ENCODE results near the gene HCRT. TPM values are rescaled to one million over a fixed set of nuclear protein-coding genes. Genes with fewer than 3 reads are reported as not detected.

Gene HCRT
- total RNA-seq, 2 donors from 2014 or later: not detected

DNA sequence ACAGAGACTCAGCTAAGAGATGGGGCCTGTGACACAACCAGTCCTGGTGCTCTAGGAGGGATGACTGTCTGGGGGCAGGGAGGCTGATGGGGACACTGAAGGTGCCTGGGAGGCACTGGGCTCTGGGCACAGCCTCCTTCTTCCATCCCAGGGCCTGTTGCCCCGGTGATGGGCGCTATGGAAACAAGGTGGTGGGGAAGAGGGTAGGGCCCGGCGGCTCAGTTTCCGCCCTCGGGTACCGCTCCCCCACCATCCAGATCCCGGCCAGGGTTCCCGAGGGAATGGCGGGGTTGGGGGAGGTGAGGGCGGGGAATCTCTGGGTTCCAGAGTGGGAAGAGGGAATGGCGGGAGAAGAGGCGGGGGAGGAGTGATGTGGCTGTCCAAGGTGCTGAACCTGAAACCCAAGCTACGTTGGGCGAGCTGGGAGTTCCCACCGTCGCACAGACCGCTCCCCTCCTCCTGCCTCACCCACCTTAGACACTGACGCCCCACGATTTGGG lies 5.3 kb downstream of the HCRT start:
- Histone ChIP-seq H3K27me3 (ENCODE audit: control insufficient read depth, insufficient read depth, low read length, poor library complexity, severe bottlenecking) (peaks cover 68% of the 10 kb centered on the region), H3K9me3 (ENCODE audit: control insufficient read depth, low read length) (no peaks in the 10 kb centered on the region), H3K27ac (ENCODE audit: low read depth, low read length) (no peak overlapping the region), H3K36me3 (ENCODE audit: control insufficient read depth, insufficient read depth, low read length) (no peaks in the 10 kb centered on the region), H3K9ac (ENCODE audit: extremely low read depth, low read length, poor library complexity, severe bottlenecking) (no peak overlapping the region), H3K4me3 (ENCODE audit: low read length) (peak overlapping the region; percentile 68), H3K4me1 (ENCODE audit: control insufficient read depth, insufficient read depth, low read length) (no peaks in the 10 kb centered on the region)
- Mint-ChIP-seq H3K27me3 (ENCODE audit: insufficient read depth) (peaks cover 74% of the 10 kb centered on the region), H3K9me3 (no peaks in the 10 kb centered on the region), H3K4me1 (peaks cover 8% of the 10 kb centered on the region), H3K36me3 (ENCODE audit: low read depth) (no peaks in the 10 kb centered on the region), H3K4me3 (peak overlapping the region; percentile 53), H3K27ac (no peak overlapping the region)
- TF ChIP-seq, protein P1, sequence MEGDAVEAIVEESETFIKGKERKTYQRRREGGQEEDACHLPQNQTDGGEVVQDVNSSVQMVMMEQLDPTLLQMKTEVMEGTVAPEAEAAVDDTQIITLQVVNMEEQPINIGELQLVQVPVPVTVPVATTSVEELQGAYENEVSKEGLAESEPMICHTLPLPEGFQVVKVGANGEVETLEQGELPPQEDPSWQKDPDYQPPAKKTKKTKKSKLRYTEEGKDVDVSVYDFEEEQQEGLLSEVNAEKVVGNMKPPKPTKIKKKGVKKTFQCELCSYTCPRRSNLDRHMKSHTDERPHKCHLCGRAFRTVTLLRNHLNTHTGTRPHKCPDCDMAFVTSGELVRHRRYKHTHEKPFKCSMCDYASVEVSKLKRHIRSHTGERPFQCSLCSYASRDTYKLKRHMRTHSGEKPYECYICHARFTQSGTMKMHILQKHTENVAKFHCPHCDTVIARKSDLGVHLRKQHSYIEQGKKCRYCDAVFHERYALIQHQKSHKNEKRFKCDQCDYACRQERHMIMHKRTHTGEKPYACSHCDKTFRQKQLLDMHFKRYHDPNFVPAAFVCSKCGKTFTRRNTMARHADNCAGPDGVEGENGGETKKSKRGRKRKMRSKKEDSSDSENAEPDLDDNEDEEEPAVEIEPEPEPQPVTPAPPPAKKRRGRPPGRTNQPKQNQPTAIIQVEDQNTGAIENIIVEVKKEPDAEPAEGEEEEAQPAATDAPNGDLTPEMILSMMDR (conservative IDR thresholded peaks at IDR 0.05): no peak
- DNase-seq: peak; percentile 96
- WGBS, 2 experiments (ENCODE audit: insufficient coverage in 1 of 2, insufficient read length in 1 of 2): 7 to 10% methylated on average over 9 to 15 of the region's 20 CpGs

DNA sequence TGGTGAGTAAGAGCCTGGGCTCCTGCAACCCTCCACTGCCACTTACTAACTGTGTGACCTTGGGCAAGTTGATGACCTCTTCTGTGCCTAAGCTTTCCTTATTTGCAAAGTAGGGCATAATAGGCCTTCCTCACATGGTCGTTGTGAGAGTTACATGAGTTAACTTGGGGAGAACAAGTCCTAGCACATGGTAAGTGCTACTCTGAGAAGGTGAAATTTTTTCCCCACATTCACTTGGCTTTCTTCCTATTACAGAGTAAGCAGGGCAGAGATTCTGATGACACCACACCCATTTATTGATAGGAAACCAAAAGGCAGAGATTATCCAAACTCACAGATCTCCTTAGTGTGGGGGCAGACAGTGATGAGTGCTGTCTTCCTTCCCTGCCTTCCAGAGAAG lies 5.9 kb downstream of the HCRT start:
- peaks cover 68% of the 10 kb centered on the region for H3K27me3 Mint-ChIP-seq (ENCODE audit: insufficient read depth)
- Histone ChIP-seq H3K4me1 (ENCODE audit: control insufficient read depth, insufficient read depth, low read length) (no peaks in the 10 kb centered on the region), H3K27me3 (ENCODE audit: control insufficient read depth, insufficient read depth, low read length, poor library complexity, severe bottlenecking) (peaks cover 62% of the 10 kb centered on the region), H3K9ac (ENCODE audit: extremely low read depth, low read length, poor library complexity, severe bottlenecking) (no peak overlapping the region), H3K27ac (ENCODE audit: low read depth, low read length) (no peak overlapping the region), H3K9me3 (ENCODE audit: control insufficient read depth, low read length) (no peaks in the 10 kb centered on the region), H3K4me3 (ENCODE audit: low read length) (no peak overlapping the region), H3K36me3 (ENCODE audit: control insufficient read depth, insufficient read depth, low read length) (no peaks in the 10 kb centered on the region)
- H3K9me3 Mint-ChIP-seq: no peaks in the 10 kb centered on the region
- H3K4me1 Mint-ChIP-seq: peaks cover 8% of the 10 kb centered on the region
- DNase-seq: no peak
- no peak overlapping the region for H3K4me3 Mint-ChIP-seq
- no peak overlapping the region for H3K27ac Mint-ChIP-seq
- TF ChIP-seq, protein P1 (conservative IDR thresholded peaks at IDR 0.05): no peak
- no peaks in the 10 kb centered on the region for H3K36me3 Mint-ChIP-seq (ENCODE audit: low read depth)
- 44 to 50% methylated on average over 1 of the region's 1 CpG for WGBS, 2 experiments (ENCODE audit: insufficient coverage in 1 of 2, insufficient read length in 1 of 2)

DNA sequence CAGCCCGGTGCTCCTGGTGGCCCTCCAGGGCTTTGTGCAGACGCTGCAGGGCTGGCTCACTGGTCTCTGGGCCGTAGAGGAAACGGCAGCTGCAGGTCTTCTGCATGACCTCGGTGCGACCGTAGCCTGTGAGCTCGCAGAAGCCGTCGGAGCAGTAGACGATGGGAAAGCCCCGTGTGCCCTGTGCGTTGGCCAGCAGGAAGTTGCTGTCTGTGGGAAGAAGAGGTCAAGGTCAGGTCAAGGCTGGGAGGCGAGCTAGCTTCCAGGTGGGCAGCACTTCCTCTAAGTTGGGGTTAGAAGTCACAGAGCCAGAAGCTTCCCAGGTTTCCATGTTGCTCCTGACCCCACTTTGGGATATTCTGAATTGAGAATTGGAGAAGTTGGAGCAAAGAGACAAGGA lies 6.4 kb downstream of the HCRT start:
- Mint-ChIP-seq H3K27ac (no peak overlapping the region), H3K27me3 (ENCODE audit: insufficient read depth) (peaks cover 65% of the 10 kb centered on the region), H3K4me3 (no peak overlapping the region), H3K9me3 (no peaks in the 10 kb centered on the region), H3K36me3 (ENCODE audit: low read depth) (no peaks in the 10 kb centered on the region), H3K4me1 (peaks cover 8% of the 10 kb centered on the region)
- TF ChIP-seq, protein P1 (conservative IDR thresholded peaks at IDR 0.05): no peak
- Histone ChIP-seq H3K9me3 (ENCODE audit: control insufficient read depth, low read length) (no peaks in the 10 kb centered on the region), H3K27me3 (ENCODE audit: control insufficient read depth, insufficient read depth, low read length, poor library complexity, severe bottlenecking) (peaks cover 59% of the 10 kb centered on the region), H3K9ac (ENCODE audit: extremely low read depth, low read length, poor library complexity, severe bottlenecking) (no peak overlapping the region), H3K4me1 (ENCODE audit: control insufficient read depth, insufficient read depth, low read length) (no peaks in the 10 kb centered on the region), H3K27ac (ENCODE audit: low read depth, low read length) (no peak overlapping the region), H3K4me3 (ENCODE audit: low read length) (no peak overlapping the region), H3K36me3 (ENCODE audit: control insufficient read depth, insufficient read depth, low read length) (no peaks in the 10 kb centered on the region)
- 50 to 68% methylated on average over 4 to 14 of the region's 14 CpGs for WGBS, 2 experiments (ENCODE audit: insufficient coverage in 1 of 2, insufficient read length in 1 of 2)
- DNase-seq: no peak

Data from endodermal cell (in vitro differentiated cells).